Lower leg skin (tissue), 3 donors: Measurements from ENCODE around the gene HEPN1.

ENCODE experiments used
- POLR2A ChIP-seq, 2 donors: fragments of 450-650 bp; IDR thresholded peaks; one replicate each; pipeline ENCODE4 v1.6.1; 2016 to 2017; ENCODE audit warnings: antibody characterized with exemption in 2 of 2, mild to moderate bottlenecking in 1 of 2, moderate library complexity in 1 of 2
- TF ChIP-seq, protein P1 (sequence below), 3 donors: fragments of 450-650 bp; IDR thresholded peaks; one replicate each; pipeline ENCODE4 v1.5.1; 2016; ENCODE audit warnings: antibody characterized with exemption in 3 of 3, mild to moderate bottlenecking in 3 of 3, moderate library complexity in 2 of 3

DNA sequence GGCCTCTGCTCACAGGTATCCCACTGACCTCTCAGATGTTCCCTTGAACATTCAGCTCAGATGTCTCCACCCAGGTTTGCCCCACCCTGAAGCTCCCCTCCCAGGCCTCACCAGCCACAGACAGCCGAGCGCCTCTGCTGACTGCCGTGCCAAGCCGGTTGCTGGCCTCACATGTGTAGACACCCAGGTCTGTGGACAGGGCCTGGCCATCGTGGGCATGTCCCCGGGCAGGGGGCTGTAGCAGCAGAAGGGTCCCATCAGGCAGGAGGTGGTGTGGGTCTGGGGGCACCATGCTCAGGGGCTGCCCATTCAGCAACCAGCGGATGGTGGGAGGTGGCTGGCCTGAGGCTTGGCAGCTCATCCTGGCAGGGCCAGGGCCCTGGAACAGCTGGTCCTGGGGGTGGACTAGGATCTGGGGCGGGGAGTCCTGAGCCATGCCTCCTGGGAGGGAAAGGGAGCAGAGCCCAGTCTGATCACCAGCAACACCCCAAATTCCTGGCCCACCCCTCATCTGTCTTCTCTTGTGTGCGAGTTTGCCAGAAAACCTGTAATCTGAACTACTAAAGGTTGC lies 22.1 kb upstream of the HEPN1 start:
- TF ChIP-seq, protein P1, sequence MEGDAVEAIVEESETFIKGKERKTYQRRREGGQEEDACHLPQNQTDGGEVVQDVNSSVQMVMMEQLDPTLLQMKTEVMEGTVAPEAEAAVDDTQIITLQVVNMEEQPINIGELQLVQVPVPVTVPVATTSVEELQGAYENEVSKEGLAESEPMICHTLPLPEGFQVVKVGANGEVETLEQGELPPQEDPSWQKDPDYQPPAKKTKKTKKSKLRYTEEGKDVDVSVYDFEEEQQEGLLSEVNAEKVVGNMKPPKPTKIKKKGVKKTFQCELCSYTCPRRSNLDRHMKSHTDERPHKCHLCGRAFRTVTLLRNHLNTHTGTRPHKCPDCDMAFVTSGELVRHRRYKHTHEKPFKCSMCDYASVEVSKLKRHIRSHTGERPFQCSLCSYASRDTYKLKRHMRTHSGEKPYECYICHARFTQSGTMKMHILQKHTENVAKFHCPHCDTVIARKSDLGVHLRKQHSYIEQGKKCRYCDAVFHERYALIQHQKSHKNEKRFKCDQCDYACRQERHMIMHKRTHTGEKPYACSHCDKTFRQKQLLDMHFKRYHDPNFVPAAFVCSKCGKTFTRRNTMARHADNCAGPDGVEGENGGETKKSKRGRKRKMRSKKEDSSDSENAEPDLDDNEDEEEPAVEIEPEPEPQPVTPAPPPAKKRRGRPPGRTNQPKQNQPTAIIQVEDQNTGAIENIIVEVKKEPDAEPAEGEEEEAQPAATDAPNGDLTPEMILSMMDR (IDR thresholded peaks at IDR 0.05): no peak
- TF ChIP-seq POLR2A (IDR thresholded peaks at IDR 0.05): no peak
